HepG2 (cell line): ENCODE data around the gene SLC39A2. TPM values are rescaled to one million over a fixed set of nuclear protein-coding genes. Genes with fewer than 3 reads are reported as not detected.

Source experiments
- FOXK1 ChIP-seq: sonication (generic); formaldehyde crosslinking; IDR thresholded peaks from 2 replicates; pipeline ENCODE4 v1.4.0; 2020; ENCODE audit warnings: low read depth, missing genetic modification reagents, borderline replicate concordance
- KAT8 ChIP-seq: IDR thresholded peaks from 2 replicates; pipeline ENCODE4 v1.6.1; 2016; ENCODE audit warnings: missing genetic modification reagents, missing compliant biosample characterization
- REST ChIP-seq, 2 experiments: IDR thresholded peaks; 2 replicates each; pipeline ENCODE4 v1.6.1; 2011 to 2012; ENCODE audit warnings: low read length in 2 of 2, borderline replicate concordance in 1 of 2, low read depth in 1 of 2, mild to moderate bottlenecking in 1 of 2, moderate library complexity in 1 of 2
- WIZ ChIP-seq: sonication (generic); formaldehyde crosslinking; IDR thresholded peaks from 2 replicates; pipeline ENCODE4 v1.5.1; 2020; ENCODE audit warnings: mild to moderate bottlenecking, missing genetic modification reagents
- ZBTB40 ChIP-seq, 2 experiments: fragments of 450-650 bp in 1 of 2; sonication (generic) in 1 of 2; formaldehyde crosslinking in 1 of 2; IDR thresholded peaks; 2 replicates each; pipeline versions ENCODE4 v1.6.1 to v1.8.0; 2016 to 2022; ENCODE audit warnings: antibody characterized with exemption in 1 of 2, mild to moderate bottlenecking in 1 of 2, missing genetic modification reagents in 1 of 2
- ZNF263 ChIP-seq: sonication (generic); formaldehyde crosslinking; IDR thresholded peaks from 2 replicates; pipeline ENCODE4 v1.4.0; 2020; ENCODE audit warnings: missing genetic modification reagents
- ZNF607 ChIP-seq: sonication (generic); formaldehyde crosslinking; IDR thresholded peaks from 2 replicates; pipeline ENCODE4 v1.5.1; 2020; ENCODE audit warnings: missing genetic modification reagents, mild to moderate bottlenecking, borderline replicate concordance
- ZNF788 ChIP-seq: sonication (generic); formaldehyde crosslinking; IDR thresholded peaks from 2 replicates; pipeline ENCODE4 v1.5.0; 2020; ENCODE audit warnings: mild to moderate bottlenecking, missing genetic modification reagents, borderline replicate concordance
- polyA plus RNA-seq, 8 experiments: library from polyadenylated mRNA; depleted of rRNA in 3 of 8; stranded (reverse) in 7 of 8; unstranded in 1 of 8; fragments of >200 nt; fragmentation: Illumina TruSeq in 4 of 8; extraction: Trizol in 4 of 8; gene quantifications; 2 replicates each; pipeline versions ENCODE4 v1.2.1 to v1.2.3, GENCODE V29; 2011 to 2016; ENCODE audit warnings: low read depth in 4 of 8, missing spikeins in 1 of 8, mixed read lengths in 1 of 8; ENCODE audit not compliant: insufficient read depth in 1 of 8
- total RNA-seq, 5 experiments: library from RNA; depleted of rRNA; stranded (reverse); fragments of >200 nt; fragmentation: Illumina TruSeq; extraction: Trizol; gene quantifications; 2 replicates each; pipeline ENCODE4 v1.2.3, GENCODE V29; 2016; ENCODE audit warnings: low read depth in 1 of 5

The SLC39A2 gene
- total and polyA plus RNA-seq, 2 of the 13 experiments (the other 11 are each of a cell fraction or from before 2014, with no cell fraction given), result 0.08 to 0.11 TPM

DNA sequence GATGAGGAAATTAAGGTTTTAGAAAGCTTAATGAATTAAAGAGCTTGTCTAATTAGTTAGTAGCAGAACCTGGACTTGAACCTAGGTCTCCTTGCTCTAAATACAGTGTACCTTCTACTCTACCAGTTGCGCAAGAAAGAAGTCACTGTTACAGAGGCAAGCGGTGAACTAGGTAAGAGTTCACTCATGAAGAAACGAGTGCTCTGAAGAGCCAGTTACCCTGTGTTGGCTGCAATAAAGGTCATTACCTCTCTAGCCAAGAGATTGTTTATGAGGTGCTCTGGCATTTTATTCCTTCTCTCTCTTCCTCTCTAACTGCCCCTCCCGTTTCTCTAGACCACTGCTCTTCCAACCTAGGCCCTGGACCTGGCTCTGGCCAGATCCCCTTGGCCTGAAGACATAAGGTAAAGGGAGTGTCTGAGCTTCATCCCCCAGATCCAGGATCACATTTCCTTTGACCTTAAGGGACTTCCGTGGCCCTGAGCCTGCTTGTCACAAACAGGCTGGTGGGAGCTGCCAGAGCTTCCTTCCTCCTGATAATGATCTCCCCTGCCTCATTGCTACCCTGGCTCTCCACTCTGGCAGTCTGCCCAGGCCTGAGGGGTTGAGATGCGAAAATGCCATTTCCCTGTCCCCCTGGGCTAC lies 45.0 kb downstream of the SLC39A2 start (continued):
- TF ChIP-seq ZBTB40 (IDR thresholded peaks at IDR 0.05), result no peak
- peak; percentile 54; the same call in 1 of the 2 replicates for TF ChIP-seq ZBTB40 (CRISPR knock-in tag; IDR thresholded peaks at IDR 0.05)
- peak; percentile 52; the same call in 1 of the 2 replicates for TF ChIP-seq ZNF607 (CRISPR knock-in tag)
- peak; percentile 10 for TF ChIP-seq KAT8 (CRISPR knock-in tag)
- peak; percentile 96 for TF ChIP-seq WIZ (CRISPR knock-in tag)
- TF ChIP-seq ZNF788, result no peak
- no peak for TF ChIP-seq REST (IDR thresholded peaks at IDR 0.05; ENCODE audit: borderline replicate concordance in 1 of 2, low read depth in 1 of 2, low read length in 2 of 2)
- TF ChIP-seq ZNF263 (CRISPR knock-in tag), result no peak; the same call in 1 of the 2 replicates
- TF ChIP-seq FOXK1, result peak; percentile 63; the same call in 1 of the 2 replicates
